AG04450 (cell line): ENCODE data around the gene RNF112. TPM values are rescaled to one million over a fixed set of nuclear protein-coding genes. Genes with fewer than 3 reads are reported as not detected.

Source experiments
- CTCF ChIA-PET: fragments of 300-600, 350-600 bp; formaldehyde crosslinking; extraction: SDS; loops from one replicate; lab custom pipeline; 2022; ENCODE audit warnings: antibody characterized with exemption, inconsistent platforms; lab: Charles Lee
- POLR2A ChIA-PET: fragments of 350-600 bp; formaldehyde crosslinking; extraction: SDS; loops from one replicate; lab custom pipeline; 2021; ENCODE audit warnings: antibody characterized with exemption, inconsistent platforms; lab: Yijun Ruan, JAX
- DNase-seq: peaks from one replicate; pipeline ENCODE4 v3.0.0-alpha.2; 2011; ENCODE audit warnings: low read depth, low spot score
- H3K27ac ChIP-seq: one replicate; pipeline ENCODE4 v1.5.1; 2012; ENCODE audit warnings: low read depth, low read length, control low read depth
- H3K27me3 ChIP-seq: one replicate; pipeline ENCODE4 v1.6.0; 2012; ENCODE audit warnings: low read length; ENCODE audit not compliant: control insufficient read depth, insufficient read depth
- H3K4me3 ChIP-seq: 2 replicates; pipeline ENCODE4 v1.5.1; 2011; ENCODE audit warnings: mild to moderate bottlenecking, low read depth, low read length, control low read depth
- H3K9me3 ChIP-seq: 2 replicates; pipeline ENCODE4 v1.5.1; 2012; ENCODE audit warnings: low read length; ENCODE audit not compliant: control insufficient read depth, insufficient read depth
- CTCF ChIP-seq: IDR thresholded peaks from 2 replicates; pipeline ENCODE4 v1.5.1; 2011; ENCODE audit warnings: low read depth, low read length, control low read depth, inconsistent platforms
- polyA plus RNA-seq: library from polyadenylated mRNA; depleted of rRNA; stranded (reverse); fragments of >200 nt; gene quantifications from 2 replicates; pipeline ENCODE4 v1.2.3, GENCODE V29; 2011

Gene RNF112
- polyA plus RNA-seq, 1 experiment: 3.3 TPM

- ChIA-PET CTCF (no interaction called here), POLR2A (no interaction called here)
- no peak overlapping the region for H3K27ac ChIP-seq
- H3K27me3 ChIP-seq: no peaks in the 10 kb centered on the region
- no peak for DNase-seq
- no peak overlapping the region for H3K4me3 ChIP-seq
- TF ChIP-seq CTCF: no peak
- H3K9me3 ChIP-seq: no peaks in the 10 kb centered on the region; the same call in 1 of the 2 replicates
Measured at GRCh38 chr17:19414396-19415280, 3.6 kb downstream of the RNF112 start.

DNA sequence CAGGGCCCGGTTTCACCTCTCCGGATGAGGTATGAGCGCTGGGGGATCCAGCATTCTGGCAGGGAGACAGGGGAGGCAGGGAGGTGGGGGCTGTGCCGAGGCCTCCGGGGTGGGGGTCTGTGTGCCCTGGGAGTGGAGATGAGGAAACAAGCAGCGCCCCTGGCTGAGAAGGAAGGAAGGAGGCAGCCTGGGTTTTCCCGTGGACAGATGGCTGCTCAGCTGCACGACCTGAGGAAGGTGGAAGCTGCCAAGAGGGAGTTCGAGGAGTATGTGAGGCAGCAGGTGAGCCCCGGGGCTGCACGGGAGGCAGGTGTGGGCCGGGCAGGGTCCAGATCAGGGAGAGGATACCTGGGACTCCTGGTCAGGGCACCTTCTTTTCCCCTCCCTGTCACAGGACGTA is 4.3 kb downstream of the RNF112 start:
- H3K9me3 ChIP-seq: no peaks in the 10 kb centered on the region; the same call in 1 of the 2 replicates
- H3K27me3 ChIP-seq: no peaks in the 10 kb centered on the region
- no peak overlapping the region for H3K27ac ChIP-seq
- CTCF ChIA-PET: interaction anchor here (0.6 kb wide), 1 partner anchor 25 kb away, joined by 3 read pairs; no protein-coding TSS in a partner anchor
- no peak for DNase-seq
- POLR2A ChIA-PET: no interaction called here
- no peak for TF ChIP-seq CTCF
- H3K4me3 ChIP-seq: no peak overlapping the region

GRCh38 chr17:19415806-19416775 is 5.1 kb downstream of the RNF112 start:
- ChIA-PET POLR2A (no interaction called here), CTCF (interaction anchor here (0.6 kb wide), 1 partner anchor 25 kb away, joined by 3 read pairs; no protein-coding TSS in a partner anchor)
- Histone ChIP-seq H3K27me3 (no peaks in the 10 kb centered on the region), H3K27ac (no peak overlapping the region), H3K9me3 (no peaks in the 10 kb centered on the region; the same call in 1 of the 2 replicates), H3K4me3 (no peak overlapping the region)
- DNase-seq: no peak
- TF ChIP-seq CTCF: no peak

DNA sequence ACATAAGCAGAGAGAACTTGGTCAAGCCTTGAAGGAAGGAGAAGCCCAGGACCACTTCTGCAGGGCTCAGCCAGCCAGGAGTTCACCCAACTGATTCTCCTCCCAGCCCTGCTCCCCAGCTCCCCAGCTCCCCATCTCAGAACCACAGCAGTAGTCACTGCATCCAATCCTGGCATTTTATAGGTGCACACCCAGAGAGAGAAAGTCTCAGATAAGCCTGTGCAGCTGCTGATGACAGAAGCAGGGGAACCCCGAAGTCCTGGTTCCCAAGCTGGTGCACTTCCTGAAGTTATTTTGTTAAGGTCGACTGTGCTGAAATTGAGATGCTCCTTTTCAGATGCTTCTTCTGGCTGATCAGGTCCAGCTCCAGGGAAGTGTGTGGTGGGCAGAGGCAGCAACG is 6.6 kb downstream of the RNF112 start:
- no peak for TF ChIP-seq CTCF
- no peaks in the 10 kb centered on the region for H3K9me3 ChIP-seq
- no peak overlapping the region for H3K4me3 ChIP-seq
- no peak overlapping the region for H3K27ac ChIP-seq
- CTCF ChIA-PET: no interaction called here
- H3K27me3 ChIP-seq: no peaks in the 10 kb centered on the region
- DNase-seq: no peak
- POLR2A ChIA-PET: no interaction called here
